NCI-H526 (cell line): Measurements from ENCODE around the gene BTBD3.

Experiments
- DNase-seq, 2 experiments: peaks; one replicate each; lab custom pipeline; 2025; lab: John Stamatoyannopoulos, UW

Gene BTBD3

GRCh38 chr20:11917663-11918062 is at the start of gene BTBD3:
TSS of gene BTBD3 (plus strand) at chr20:11917893. CDS start at chr20:11918276, 383 bp downstream.
- DNase-seq, result peak; percentile 81 to 92

DNA sequence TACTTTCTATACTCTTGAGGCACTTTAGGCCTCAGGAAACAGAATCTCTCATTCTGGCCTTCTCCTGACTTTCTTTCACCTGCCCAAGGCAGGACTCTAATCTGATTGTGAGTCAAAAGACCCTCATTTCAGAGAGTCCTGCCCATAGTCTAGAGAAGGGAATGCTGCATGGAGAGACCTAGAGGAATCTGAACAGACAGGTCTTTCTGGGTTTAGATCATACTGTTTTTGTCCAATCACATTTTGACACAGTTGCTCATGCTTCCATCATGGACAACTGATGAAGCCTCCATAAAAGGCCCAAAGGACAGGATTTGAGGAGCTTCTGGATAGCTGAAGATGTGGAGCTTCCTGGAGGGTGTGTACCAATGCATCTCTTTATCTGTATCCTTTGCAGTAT is 48.1 kb upstream of the BTBD3 start:
- no peak for DNase-seq

DNA sequence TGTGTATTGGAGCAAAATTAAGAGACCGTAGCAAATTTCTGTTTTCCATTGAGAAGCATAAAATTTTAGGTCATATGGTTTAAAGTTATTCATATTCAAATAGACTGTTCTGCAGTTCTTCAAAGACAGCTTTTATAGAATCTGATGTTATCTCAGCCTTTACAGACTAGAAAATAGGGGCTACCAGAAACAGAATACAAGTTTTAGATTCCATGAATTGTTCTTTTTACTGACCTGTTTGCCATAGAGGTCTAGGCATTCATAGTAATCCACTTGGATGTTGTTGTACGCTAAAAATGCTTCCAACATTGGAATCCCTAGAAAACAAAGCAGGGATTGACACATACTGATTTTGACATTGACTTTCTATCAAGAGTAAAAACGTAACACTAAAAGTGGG is 47.3 kb upstream of the BTBD3 start:
- DNase-seq, result no peak

- DNase-seq, result no peak
Measured at GRCh38 chr20:11876555-11876954, 41.1 kb upstream of the BTBD3 start.

DNA sequence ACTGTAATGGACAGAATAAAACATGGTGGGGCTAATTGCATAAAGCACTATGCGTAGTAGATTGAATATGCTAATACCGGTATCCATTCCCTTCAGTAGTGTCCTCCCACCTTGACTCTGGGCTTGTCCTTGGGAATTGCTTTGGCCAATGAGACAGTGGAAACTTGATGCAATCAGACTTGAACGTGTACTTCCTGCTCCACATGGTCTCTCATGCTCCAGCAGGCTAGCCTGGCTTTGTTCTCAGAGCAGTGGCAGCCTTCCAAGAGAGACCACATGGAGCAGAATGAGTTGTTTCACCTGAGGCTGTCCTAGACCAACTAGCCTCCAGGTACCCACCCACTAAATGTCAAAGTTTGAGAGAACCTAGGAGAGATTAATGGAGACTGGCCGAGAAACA is 37.0 kb upstream of the BTBD3 start:
- DNase-seq, result no peak

- no peak for DNase-seq
Measured at GRCh38 chr20:11881449-11881848, 36.2 kb upstream of the BTBD3 start.

DNA sequence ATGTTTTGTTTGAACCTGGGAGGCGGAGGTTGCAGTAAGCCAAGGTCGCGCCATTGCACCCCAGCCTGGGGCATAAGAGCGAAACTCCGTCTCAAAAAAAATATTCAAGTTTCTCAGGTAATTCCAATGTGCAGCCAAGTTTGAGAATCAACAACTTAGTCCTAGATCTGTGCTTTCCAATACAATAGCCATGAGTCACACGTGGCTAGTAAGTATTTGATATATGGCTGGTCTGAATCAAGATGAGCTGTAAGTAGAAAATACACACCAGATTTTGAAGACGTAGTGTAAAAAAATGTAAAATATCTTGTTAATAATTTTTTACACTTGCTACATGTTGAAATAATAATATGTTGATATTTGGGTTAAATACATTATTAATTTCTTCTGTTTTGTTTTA is 35.0 kb upstream of the BTBD3 start:
- DNase-seq, result no peak

GRCh38 chr20:11888648-11889047 is 29.0 kb upstream of the BTBD3 start:
- DNase-seq, result no peak

DNA sequence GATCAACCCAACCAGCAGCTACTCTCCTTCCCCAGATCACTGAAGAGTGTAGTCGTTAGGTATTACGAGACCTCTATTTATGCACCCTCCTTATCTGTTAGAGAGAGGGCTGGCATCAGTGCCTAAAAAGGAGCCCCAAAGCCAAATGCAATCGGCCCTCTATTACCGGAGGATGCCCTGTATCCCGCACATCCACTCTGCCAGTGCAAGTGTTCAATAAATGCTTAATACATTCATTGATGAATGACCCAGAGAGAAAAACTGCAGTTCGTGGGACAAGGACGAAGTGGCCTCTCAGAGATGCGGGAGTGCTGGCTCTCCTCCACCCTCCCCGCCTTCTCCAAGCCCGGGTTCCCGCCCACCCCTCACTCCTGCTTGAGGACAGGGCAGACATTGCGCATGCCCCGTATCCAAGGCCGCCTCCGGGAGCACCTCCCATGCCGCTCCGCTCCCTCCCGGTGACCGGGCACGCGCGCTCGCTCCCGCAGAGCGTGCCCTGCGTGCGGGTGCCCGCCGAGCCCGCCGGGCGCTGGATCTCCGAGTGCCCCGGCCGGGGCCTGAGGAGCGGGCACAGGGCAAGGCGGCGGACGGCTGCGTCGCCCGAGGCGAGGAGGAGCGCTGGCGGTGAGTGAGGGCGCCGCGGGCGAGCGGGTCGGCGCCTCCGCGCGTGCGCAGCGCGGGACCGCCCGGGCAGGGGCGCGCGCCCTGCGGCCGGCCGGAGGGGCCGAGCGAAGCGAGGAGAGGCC is 27.2 kb upstream of the BTBD3 start:
- peak; percentile 90 to 98 for DNase-seq

GRCh38 chr20:11891077-11891775 is 26.5 kb upstream of the BTBD3 start:
- peak in 1 of 2 experiments; percentile 76 for DNase-seq

DNA sequence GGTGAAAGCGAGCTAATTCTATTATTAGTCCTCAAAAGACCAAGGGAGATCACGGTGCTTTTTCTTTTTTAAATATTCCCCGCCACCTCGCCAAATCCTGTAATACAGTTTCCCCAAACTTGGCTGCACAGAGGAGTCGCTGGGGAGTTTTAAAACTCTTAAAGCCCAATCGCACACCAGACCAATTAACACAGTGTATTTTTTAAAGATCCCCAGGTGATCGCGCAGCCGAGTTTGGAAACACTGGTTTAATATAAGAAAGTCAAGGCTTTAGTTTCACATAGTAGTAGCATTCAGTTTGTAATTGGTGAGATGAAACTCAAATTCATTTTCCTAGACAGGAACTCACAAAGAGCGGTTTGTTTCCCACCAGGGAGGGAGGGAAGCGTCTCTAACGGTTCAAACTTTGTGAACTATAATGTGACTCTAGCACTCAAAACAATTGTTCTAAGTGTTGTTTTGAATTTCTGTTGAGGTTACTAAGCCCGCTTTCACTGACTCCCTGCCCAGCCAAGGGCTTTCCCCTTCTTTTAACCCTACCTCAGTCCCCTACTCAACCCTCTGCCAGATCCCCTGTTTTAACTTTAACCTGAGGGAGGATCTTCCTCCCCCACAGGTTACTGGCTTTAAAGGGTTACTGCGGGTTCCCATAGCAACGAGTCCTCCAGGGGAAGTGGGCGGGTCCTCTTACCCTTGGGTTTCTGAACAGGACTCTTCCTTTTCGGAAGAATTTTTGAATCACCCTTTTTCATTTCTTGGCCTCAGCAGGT is 25.7 kb upstream of the BTBD3 start:
- DNase-seq, result peak; percentile 80 to 92

GRCh38 chr20:11894062-11894461 is 23.6 kb upstream of the BTBD3 start:
- DNase-seq, result no peak

- DNase-seq, result no peak
Measured at GRCh38 chr20:11895861-11896387, 21.8 kb upstream of the BTBD3 start.

GRCh38 chr20:11901127-11901526 is 16.6 kb upstream of the BTBD3 start:
- no peak for DNase-seq

DNA sequence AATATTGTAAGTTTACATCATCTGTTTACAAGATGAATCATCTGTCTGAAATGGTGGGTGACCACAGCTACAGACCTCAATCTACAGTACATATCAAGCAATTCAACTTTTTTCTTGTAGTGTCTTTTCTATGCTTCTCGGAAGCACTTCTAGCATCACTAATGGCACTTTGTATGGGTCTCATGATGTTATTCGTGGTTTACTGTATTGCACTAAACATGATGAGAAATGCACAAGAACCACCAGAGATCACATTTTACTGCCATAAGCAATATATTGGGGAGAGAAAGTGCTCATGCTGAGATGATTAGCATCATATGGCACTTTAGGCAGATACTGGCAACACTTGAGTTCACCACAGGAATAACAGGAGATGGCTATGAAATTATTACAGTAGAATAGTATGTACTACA is 15.4 kb upstream of the BTBD3 start:
- no peak for DNase-seq

DNA sequence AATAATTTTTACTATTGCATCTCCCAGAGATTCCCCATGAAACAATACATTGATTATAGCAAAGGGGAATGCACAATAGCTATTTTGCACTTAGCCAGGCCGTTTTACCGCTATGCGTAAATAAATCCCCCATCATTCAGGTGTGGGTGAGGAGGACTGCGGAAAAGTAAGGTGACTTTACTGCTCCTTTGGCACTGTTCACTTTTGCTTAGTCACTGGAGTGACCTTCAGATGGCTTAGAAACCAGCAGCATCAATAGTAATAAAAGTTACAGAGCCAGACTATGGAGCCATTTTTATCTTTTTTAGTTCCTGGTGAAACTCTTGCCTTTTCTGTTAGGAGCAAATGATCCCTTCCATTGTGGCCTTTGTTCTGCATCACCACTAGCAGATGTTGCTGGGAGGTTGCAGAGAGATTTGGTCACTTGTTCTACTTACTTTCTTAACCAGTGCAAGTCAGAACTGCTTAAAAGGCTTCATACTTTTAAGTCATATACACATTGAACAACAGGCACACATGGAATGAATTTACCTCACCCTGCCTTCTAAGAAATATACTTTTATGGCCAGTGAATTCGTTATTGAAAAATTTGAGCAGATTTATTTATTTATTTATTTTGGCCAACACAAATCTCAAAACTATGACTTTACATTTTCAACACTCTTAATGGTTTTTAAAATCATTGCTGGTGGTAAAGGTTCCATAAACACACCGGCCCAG is 12.1 kb upstream of the BTBD3 start:
- DNase-seq, result peak in 1 of 2 experiments; percentile 26

DNA sequence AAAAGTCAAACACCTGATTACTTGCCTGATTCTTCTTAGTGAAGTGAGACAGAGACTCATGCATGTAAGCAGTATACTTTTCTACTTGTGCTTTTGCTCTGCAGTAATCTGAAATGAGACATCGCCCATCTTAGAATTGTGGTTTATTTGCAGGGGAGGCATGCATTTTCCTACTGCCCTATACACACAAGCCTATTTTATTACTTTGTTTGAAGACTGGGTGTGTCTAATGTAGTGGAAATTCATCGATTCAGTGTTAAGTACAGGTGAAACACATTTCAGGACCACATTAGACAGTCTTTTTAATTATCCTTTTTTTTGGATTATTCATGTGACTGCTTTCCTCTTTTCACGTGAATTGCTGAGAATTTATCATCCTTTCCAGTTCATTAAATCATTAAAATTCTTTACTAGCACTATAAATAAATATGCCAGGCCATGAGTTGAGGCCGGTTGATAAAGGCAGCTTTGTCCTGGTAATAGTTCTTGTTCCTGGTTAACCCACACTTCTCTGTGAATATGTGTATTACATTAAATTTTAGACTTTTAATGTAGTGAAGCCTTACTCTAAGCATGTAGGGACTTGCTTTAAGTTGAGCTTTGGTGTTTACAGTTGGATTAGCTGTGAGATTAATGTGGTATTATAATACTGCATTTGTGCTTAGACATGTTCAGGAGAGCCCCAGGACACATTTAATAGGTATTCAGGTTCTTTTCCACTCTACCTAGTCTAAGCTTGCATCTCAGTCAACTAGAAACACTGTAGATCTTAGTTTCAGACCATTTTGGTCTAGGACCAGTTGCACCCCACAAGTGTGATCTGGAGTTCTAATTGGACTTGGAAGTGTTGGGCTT is 10.8 kb upstream of the BTBD3 start:
- peak; percentile 73 to 92 for DNase-seq

GRCh38 chr20:11907621-11908020 is 10.1 kb upstream of the BTBD3 start:
- no peak for DNase-seq

DNA sequence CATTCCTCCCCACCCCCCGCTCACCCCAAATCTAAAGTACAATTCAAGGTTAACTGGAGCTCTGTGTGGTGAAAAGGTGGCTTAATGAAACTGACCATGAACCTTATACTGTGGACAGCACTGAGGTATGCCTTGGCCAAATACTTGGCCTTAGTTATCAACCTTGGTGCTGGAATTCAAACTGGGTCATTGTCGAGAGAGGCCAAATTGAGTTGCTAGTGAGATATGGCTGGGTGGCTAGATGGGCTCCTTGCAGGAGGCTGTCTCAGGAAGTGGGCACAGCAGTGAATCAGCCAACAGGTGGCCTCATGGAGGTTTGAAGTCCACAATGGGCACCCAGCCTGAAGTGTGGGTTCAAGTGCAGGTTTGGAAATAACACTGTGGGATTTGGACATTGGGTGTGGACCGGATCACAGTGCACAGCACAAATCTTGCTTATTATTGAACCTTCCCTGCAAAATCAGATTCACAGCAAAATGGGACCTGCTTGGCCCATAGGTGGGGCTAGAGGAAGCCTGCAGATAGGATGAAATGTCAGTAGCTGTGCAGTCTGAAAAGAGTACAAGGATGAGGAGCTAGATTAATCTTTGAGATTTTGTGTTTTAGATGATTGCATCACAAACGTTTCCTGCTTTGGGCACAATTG is 5.6 kb upstream of the BTBD3 start:
- peak; percentile 18 to 56 for DNase-seq

GRCh38 chr20:11912659-11913415 is 4.9 kb upstream of the BTBD3 start:
- no peak for DNase-seq
